H1 (cell line): Measurements from ENCODE around the gene TMEM120A. TPM values are rescaled to one million over a fixed set of nuclear protein-coding genes. Genes with fewer than 3 reads are reported as not detected.
A peak's percentile ranks its signal among the peaks of the same experiment; 100 is the strongest.

Source experiments
- CTCF ChIA-PET: fragments of 300-600 bp; sonication (Branson Sonifier 250); formaldehyde crosslinking; loops from one replicate; lab custom pipeline; 2021; ENCODE audit not compliant: partially characterized antibody; lab: Charles Lee
- POLR2A ChIA-PET: fragments of 300-600 bp; sonication (Branson Sonifier 250); formaldehyde crosslinking; loops from one replicate; lab custom pipeline; 2021; ENCODE audit warnings: inconsistent platforms; ENCODE audit not compliant: partially characterized antibody; lab: Charles Lee
- DNase-seq, 2 experiments: peaks; one replicate each; pipeline versions ENCODE4 v3.0.0 to v3.0.0-alpha.2; 2010 to 2022; ENCODE audit warnings: low spot score in 2 of 2, low read depth in 1 of 2, mixed read lengths in 1 of 2
- FAIRE-seq: peaks from 2 replicates; lab custom pipeline; 2011; peaks lifted over from hg19 to GRCh38; lab: Jason Lieb, UNC
- H2AFZ ChIP-seq: 2 replicates; pipeline ENCODE4 v1.8.1; 2012; ENCODE audit warnings: low read length, inconsistent platforms
- H2AK5ac ChIP-seq: 2 replicates; pipeline ENCODE4 v1.6.1; 2013; ENCODE audit warnings: low read depth, low read length
- H2BK120ac ChIP-seq: replicated peaks from 2 replicates; pipeline ENCODE3; 2013; ENCODE audit warnings: low read depth, low read length, inconsistent platforms
- H2BK12ac ChIP-seq: 2 replicates; pipeline ENCODE4 v1.6.1; 2013; ENCODE audit warnings: low read depth, low read length
- H2BK15ac ChIP-seq: 2 replicates; pipeline ENCODE4 v1.6.1; 2013; ENCODE audit warnings: low read length
- H2BK20ac ChIP-seq: 2 replicates; pipeline ENCODE4 v1.6.1; 2013; ENCODE audit warnings: low read length
- H2BK5ac ChIP-seq: 2 replicates; pipeline ENCODE4 v1.6.1; 2013; ENCODE audit warnings: low read depth, low read length
- H3K14ac ChIP-seq: 2 replicates; pipeline ENCODE4 v1.6.1; 2013; ENCODE audit warnings: inconsistent platforms; ENCODE audit not compliant: insufficient read length
- H3K18ac ChIP-seq: 2 replicates; pipeline ENCODE4 v1.6.1; 2013; ENCODE audit warnings: low read length; ENCODE audit errors: extremely low read depth
- H3K23ac ChIP-seq: 2 replicates; pipeline ENCODE4 v1.6.1; 2013; ENCODE audit warnings: inconsistent platforms; ENCODE audit not compliant: insufficient read length
- H3K23me2 ChIP-seq: 2 replicates; pipeline ENCODE4 v1.6.1; 2013; ENCODE audit warnings: low read depth, low read length
- H3K27ac ChIP-seq: 2 replicates; pipeline ENCODE4 v1.6.1; 2011; ENCODE audit warnings: low read depth, low read length, inconsistent platforms
- H3K27me3 ChIP-seq, 4 experiments: replicated peaks in 1 of 4; 1 replicate in 1 of 4; 2 replicates in 3 of 4; pipeline versions ENCODE4 v1.6.1 to v1.8.1; 2011 to 2013; ENCODE audit warnings: low read length in 3 of 4, mild to moderate bottlenecking in 3 of 4, inconsistent platforms in 2 of 4, mixed read lengths in 2 of 4, moderate library complexity in 1 of 4; ENCODE audit not compliant: control insufficient read depth in 3 of 4, insufficient read depth in 3 of 4; ENCODE audit errors: extremely low read depth in 1 of 4
- H3K36me3 ChIP-seq, 4 experiments: 2 replicates each; pipeline versions ENCODE4 v1.6.1 to v1.8.1; 2011 to 2013; ENCODE audit warnings: mild to moderate bottlenecking in 4 of 4, low read length in 3 of 4, moderate library complexity in 2 of 4, control low read depth in 1 of 4, inconsistent platforms in 1 of 4; ENCODE audit not compliant: insufficient read depth in 4 of 4, control insufficient read depth in 2 of 4
- H3K4ac ChIP-seq: replicated peaks from 2 replicates; pipeline ENCODE3; 2013; ENCODE audit warnings: low read length, low read depth, mixed read lengths, inconsistent platforms; ENCODE audit not compliant: insufficient read length
- H3K4me1 ChIP-seq, 4 experiments: replicated peaks in 1 of 4; 1 replicate in 1 of 4; 2 replicates in 3 of 4; pipeline versions ENCODE4 v1.6.1 to v1.8.1; 2011 to 2013; ENCODE audit warnings: low read length in 3 of 4, inconsistent platforms in 2 of 4, mixed read lengths in 1 of 4; ENCODE audit not compliant: insufficient read depth in 4 of 4, control insufficient read depth in 3 of 4
- H3K4me2 ChIP-seq, 2 experiments: 2 replicates each; pipeline versions ENCODE4 v1.6.1 to v1.8.1; 2011 to 2013; ENCODE audit warnings: low read depth in 2 of 2, low read length in 2 of 2, control low read depth in 1 of 2, inconsistent platforms in 1 of 2, mild to moderate bottlenecking in 1 of 2; ENCODE audit not compliant: insufficient read depth in 1 of 2
- H3K4me3 ChIP-seq, 4 experiments: fragments of 200-600, 300-600 bp in 1 of 4; sonication (generic), shearing (Covaris generic), sonication (Bioruptor Twin) in 1 of 4; 2 replicates each; pipeline versions ENCODE4 v1.5.1 to v1.8.1; 2011 to 2016; ENCODE audit warnings: low read length in 4 of 4, low read depth in 3 of 4, control low read depth in 2 of 4, inconsistent platforms in 2 of 4, mild to moderate bottlenecking in 2 of 4, mixed read lengths in 1 of 4, moderate library complexity in 1 of 4; ENCODE audit not compliant: insufficient read depth in 2 of 4; ENCODE audit errors: extremely low read depth in 1 of 4
- H3K56ac ChIP-seq: replicated peaks from 2 replicates; pipeline ENCODE3; 2013; ENCODE audit warnings: low read depth, mild to moderate bottlenecking, mixed read lengths, low read length, inconsistent platforms; ENCODE audit not compliant: insufficient read length
- H3K79me1 ChIP-seq: 2 replicates; pipeline ENCODE4 v1.6.1; 2013; ENCODE audit warnings: low read depth, low read length, control low read depth
- H3K79me2 ChIP-seq, 2 experiments: 2 replicates each; pipeline versions ENCODE4 v1.6.1 to v1.8.1; 2012 to 2013; ENCODE audit warnings: low read length in 2 of 2, mild to moderate bottlenecking in 2 of 2, inconsistent platforms in 1 of 2; ENCODE audit not compliant: insufficient read depth in 2 of 2, control insufficient read depth in 1 of 2
- H3K9ac ChIP-seq, 4 experiments: replicated peaks in 1 of 4; 1 replicate in 1 of 4; 2 replicates in 3 of 4; pipeline versions ENCODE4 v1.6.1 to v1.8.1; 2011 to 2013; ENCODE audit warnings: low read depth in 3 of 4, low read length in 3 of 4, control low read depth in 2 of 4, mild to moderate bottlenecking in 2 of 4, moderate library complexity in 2 of 4, inconsistent platforms in 1 of 4; ENCODE audit errors: extremely low read depth in 1 of 4
- H3K9me3 ChIP-seq, 2 experiments: 2 replicates each; pipeline versions ENCODE4 v1.6.1 to v1.8.1; 2012 to 2013; ENCODE audit warnings: mild to moderate bottlenecking in 2 of 2, moderate library complexity in 2 of 2, control low read depth in 1 of 2, inconsistent platforms in 1 of 2, low read depth in 1 of 2, low read length in 1 of 2, mixed read lengths in 1 of 2; ENCODE audit not compliant: insufficient read depth in 2 of 2
- H4K20me1 ChIP-seq, 2 experiments: replicated peaks in 1 of 2; 2 replicates each; pipeline versions ENCODE3 to v1.8.1; 2011 to 2013; ENCODE audit warnings: inconsistent platforms in 2 of 2, low read length in 2 of 2, mild to moderate bottlenecking in 1 of 2; ENCODE audit not compliant: insufficient read depth in 2 of 2, control insufficient read depth in 1 of 2
- H4K5ac ChIP-seq: 2 replicates; pipeline ENCODE4 v1.6.1; 2013; ENCODE audit warnings: low read length, low read depth, mixed read lengths, inconsistent platforms; ENCODE audit not compliant: insufficient read length
- H4K8ac ChIP-seq: 2 replicates; pipeline ENCODE4 v1.8.0; 2013; ENCODE audit warnings: mild to moderate bottlenecking, moderate library complexity, low read length, inconsistent platforms; ENCODE audit not compliant: insufficient read depth; ENCODE audit errors: extremely low read depth
- H4K91ac ChIP-seq: replicated peaks from 2 replicates; pipeline ENCODE3; 2013; ENCODE audit warnings: low read length, mixed read lengths, inconsistent platforms; ENCODE audit not compliant: insufficient read length
- ATF3 ChIP-seq: IDR thresholded peaks from 2 replicates; pipeline ENCODE4 v1.6.1; 2011; ENCODE audit warnings: low read depth, mild to moderate bottlenecking, low read length; ENCODE audit not compliant: insufficient read depth
- CHD1 ChIP-seq: IDR thresholded peaks from 2 replicates; pipeline ENCODE4 v1.6.1; 2012; ENCODE audit warnings: low read depth, low read length, improper control_type of control experiment
- CHD2 ChIP-seq: IDR thresholded peaks from 2 replicates; pipeline ENCODE4 v1.6.1; 2012; ENCODE audit warnings: low read length, improper control_type of control experiment
- CTBP2 ChIP-seq: IDR thresholded peaks from 2 replicates; pipeline ENCODE4 v1.7.0; 2011; ENCODE audit warnings: borderline replicate concordance, mild to moderate bottlenecking, moderate library complexity, mixed read lengths, low read length; ENCODE audit not compliant: insufficient read depth, insufficient read length
- CTCF ChIP-seq, 3 experiments: IDR thresholded peaks; 1 replicate in 2 of 3; 2 replicates in 1 of 3; pipeline versions ENCODE4 v1.5.1 to v1.6.1; 2011; ENCODE audit warnings: low read length in 3 of 3, mild to moderate bottlenecking in 3 of 3, inconsistent platforms in 2 of 3, low read depth in 1 of 3, moderate library complexity in 1 of 3; ENCODE audit not compliant: insufficient read depth in 1 of 3; ENCODE audit errors: control extremely low read depth in 1 of 3
- GTF2F1 ChIP-seq: IDR thresholded peaks from 2 replicates; pipeline ENCODE4 v1.6.1; 2012; ENCODE audit warnings: low read depth, low read length, improper control_type of control experiment, borderline replicate concordance
- JUN ChIP-seq: IDR thresholded peaks from 2 replicates; pipeline ENCODE4 v1.6.1; 2011; ENCODE audit warnings: low read depth, mild to moderate bottlenecking, improper control_type of control experiment, low read length
- SP1 ChIP-seq: IDR thresholded peaks from 2 replicates; pipeline ENCODE4 v1.6.1; 2011; ENCODE audit warnings: low read depth, low read length
- SRF ChIP-seq: IDR thresholded peaks from 2 replicates; pipeline ENCODE4 v1.6.1; 2011; ENCODE audit warnings: mild to moderate bottlenecking, low read depth, low read length, moderate library complexity
- TAF1 ChIP-seq: IDR thresholded peaks from 2 replicates; pipeline ENCODE4 v1.6.1; 2011; ENCODE audit warnings: mild to moderate bottlenecking, low read depth, low read length
- WGBS, 2 experiments: shearing (Covaris generic) in 1 of 2; methylation state at CpG; one replicate each; pipeline versions ENCODE4 v1.1.6 to v1.1.7; 2013 to 2015; ENCODE audit warnings: low lambda C conversion rate in 2 of 2, mixed read lengths in 2 of 2, inconsistent platforms in 1 of 2, low coverage in 1 of 2, missing lambda C conversion rate in 1 of 2; ENCODE audit not compliant: insufficient replicate concordance in 2 of 2, insufficient coverage in 1 of 2, insufficient read length in 1 of 2; ENCODE audit errors: extremely low coverage in 1 of 2, missing lambda C conversion rate in 1 of 2; 5-methylcytosine and 5-hydroxymethylcytosine counted together
- polyA plus RNA-seq, 7 experiments: library from polyadenylated mRNA; depleted of rRNA in 3 of 7; stranded (reverse) in 5 of 7; unstranded in 2 of 7; fragments of >200 nt in 5 of 7; fragments of 200-250 nt in 2 of 7; gene quantifications; 1 replicate in 5 of 7; 2 replicates in 1 of 7; 4 replicates in 1 of 7; pipeline versions ENCODE4 v1.2.1 to v1.2.3, GENCODE V29; 2011 to 2013; ENCODE audit warnings: missing spikeins in 2 of 7, mixed read lengths in 2 of 7
- total RNA-seq: library from RNA; stranded (reverse); fragmentation: NEBNext Ultra II Directional; extraction: Animal tissue kit (Norgen Biotek cat#: 25700); gene quantifications from 2 replicates; pipeline ENCODE4 v1.2.1, GENCODE V29; 2021

TMEM120A gene
- total and polyA plus RNA-seq, 2 of the 8 experiments (the other 6 are each of a cell fraction or from before 2014, with no cell fraction given), result 15.6 to 49.9 TPM

- Histone ChIP-seq H3K27me3 (no peaks in the 10 kb centered on the region), H3K56ac (no peak overlapping the region), H3K79me2 (no peaks in the 10 kb centered on the region), H3K79me1 (peaks cover 7% of the 10 kb centered on the region), H2BK120ac (no peak overlapping the region), H3K4me2 (no peak overlapping the region), H4K5ac (no peak overlapping the region), H2AK5ac (no peak overlapping the region), H3K27ac (no peak overlapping the region), H3K9ac (no peak overlapping the region), H3K18ac (no peak overlapping the region), H4K91ac (no peak overlapping the region), H3K4me3 (no peak overlapping the region), H3K14ac (no peak overlapping the region), H2BK5ac (peak overlapping the region; percentile 16; the same call in 1 of the 2 replicates), H2BK15ac (no peak overlapping the region), H3K23ac (no peak overlapping the region), H2AFZ (no peak overlapping the region), H3K9me3 (no peaks in the 10 kb centered on the region), H4K20me1 (peaks cover 3 to 19% of the 10 kb centered on the region in 2 experiments), H3K4ac (no peak overlapping the region), H4K8ac (no peak overlapping the region; the same call in 1 of the 2 replicates), H3K4me1 (0 out of 7 replicates have a peak, but pooled peaks cover 0 to 2% (median 0%) of the 10 kb centered on the region in 4 experiments), H3K23me2 (no peaks in the 10 kb centered on the region), H2BK20ac (no peak overlapping the region), H3K36me3 (peaks cover 0 to 13% (median 1%) of the 10 kb centered on the region in 4 experiments; a peak in 4 of 8 replicates), H2BK12ac (no peak overlapping the region)
- FAIRE-seq, result no peak
- no peak for DNase-seq
- TF ChIP-seq SP1 (no peak), TAF1 (no peak), CTCF (IDR thresholded peaks at IDR 0.05; ENCODE audit: control extremely low read depth in 1 of 3, insufficient read depth in 1 of 3, low read depth in 1 of 3, low read length in 3 of 3) (no peak), ATF3 (no peak), CHD1 (no peak), GTF2F1 (no peak), CTBP2 (no peak), CHD2 (no peak), JUN (no peak), SRF (no peak)
- POLR2A ChIA-PET, result interaction anchor here (0.6 to 2.0 kb wide), 5 partner anchors 21 to 101 kb away, joined by 3 to 6 read pairs (median 5); partner anchors contain the start of genes MDH2 and STYXL1
- CTCF ChIA-PET, result interaction anchor here (0.6 to 2.9 kb wide), 8 partner anchors 9 to 91 kb away, joined by 3 to 10 read pairs (median 4); no protein-coding TSS in a partner anchor
- 90% methylated on average over 9 of the region's 13 CpGs; no CpG with 5 or more reads in 1 of the 2 experiments for WGBS, 2 experiments
Observed at GRCh38 chr7:75967487-75967997, 26.9 kb downstream of the TMEM120A start.
